Natural killer cell (primary cell): Measurements from ENCODE around the gene HES5. TPM values are rescaled to one million over a fixed set of nuclear protein-coding genes. Genes with fewer than 3 reads are reported as not detected.
"Not testable (repeated sequence)": the region's sequence is repeated elsewhere in the genome, so short reads cannot be mapped to it uniquely, and the experiment has no call there.

Experiments used
- ATAC-seq, 3 donors: fragments of 150-1000 bp in 2 of 3; fragments of 200-7000 bp in 1 of 3; cut with Tn5 transposase; 1 replicate in 1 of 3; 2 replicates in 2 of 3; pipeline ENCODE4 v1.10.0; 2021; ENCODE audit warnings: mild to moderate bottlenecking in 2 of 3, moderate library complexity in 2 of 3
- DNase-seq, 2 donors: peaks; one replicate each; pipeline versions ENCODE4 v3.0.0 to v3.0.0-alpha.2; 2013 to 2021; ENCODE audit warnings: mixed read lengths in 1 of 2
- H3K27ac ChIP-seq: one replicate; pipeline ENCODE4 v1.5.1; 2013; ENCODE audit warnings: mild to moderate bottlenecking, low read length
- H3K27me3 ChIP-seq: one replicate; pipeline ENCODE4 v1.6.1; 2013; ENCODE audit warnings: low read length; ENCODE audit not compliant: control insufficient read depth, insufficient read depth
- H3K36me3 ChIP-seq: one replicate; pipeline ENCODE4 v1.6.1; 2013; ENCODE audit warnings: low read length; ENCODE audit not compliant: control insufficient read depth, insufficient read depth
- H3K4me1 ChIP-seq: one replicate; pipeline ENCODE4 v1.6.1; 2013; ENCODE audit warnings: low read length; ENCODE audit not compliant: control insufficient read depth, insufficient read depth
- H3K4me3 ChIP-seq: one replicate; pipeline ENCODE4 v1.5.1; 2013; ENCODE audit warnings: low read length
- H3K9me3 ChIP-seq: one replicate; pipeline ENCODE4 v1.6.1; 2013; ENCODE audit warnings: low read length; ENCODE audit not compliant: control insufficient read depth, insufficient read depth
- H3K27ac Mint-ChIP-seq, 2 donors: one replicate each; pipeline ENCODE4 v1.8.0; 2022; ENCODE audit warnings: mild to moderate bottlenecking in 2 of 2, mixed read lengths in 2 of 2, moderate library complexity in 1 of 2
- H3K27me3 Mint-ChIP-seq, 2 donors: one replicate each; pipeline ENCODE4 v1.8.0; 2022; ENCODE audit warnings: low read depth in 2 of 2, mixed read lengths in 2 of 2
- H3K36me3 Mint-ChIP-seq: one replicate; pipeline ENCODE4 v1.8.0; 2022; ENCODE audit warnings: mixed read lengths
- H3K4me1 Mint-ChIP-seq, 2 donors: one replicate each; pipeline ENCODE4 v1.8.0; 2022; ENCODE audit warnings: mixed read lengths in 2 of 2
- H3K4me3 Mint-ChIP-seq: one replicate; pipeline ENCODE4 v1.8.0; 2022; ENCODE audit warnings: mild to moderate bottlenecking, moderate library complexity, mixed read lengths
- H3K9me3 Mint-ChIP-seq, 2 donors: one replicate each; pipeline ENCODE4 v1.8.0; 2022; ENCODE audit warnings: mixed read lengths in 2 of 2
- CTCF ChIP-seq: fragments of 200-600 bp; IDR thresholded peaks from one replicate; pipeline ENCODE4 v1.8.0; 2022; ENCODE audit warnings: antibody characterized with exemption
- WGBS: methylation state at CpG from one replicate; pipeline ENCODE4 v1.1.7; 2013; ENCODE audit warnings: missing lambda C conversion rate; ENCODE audit not compliant: insufficient coverage; 5-methylcytosine and 5-hydroxymethylcytosine counted together
- intact Hi-C: fragments of 100-400 bp; cut with micrococcal nuclease; formaldehyde crosslinking; loops from one replicate; pipeline ENCODE4 v1.14.2; 2022
- total RNA-seq, 4 donors: library from RNA; stranded (reverse); fragments of 120-200 nt in 1 of 4; gene quantifications; one replicate each; pipeline versions ENCODE4 v1.2.3 to v1.2.4, GENCODE V29; 2013 to 2022

HES5 gene
- total RNA-seq, 3 donors from 2014 or later (not counting 1 experiment from before 2014, with no cell fraction given) = not detected

- DNase-seq = no peak
- Histone ChIP-seq H3K27me3 (no peaks in the 10 kb centered on the region), H3K36me3 (no peaks in the 10 kb centered on the region), H3K9me3 (no peaks in the 10 kb centered on the region), H3K4me3 (no peak overlapping the region), H3K27ac (no peak overlapping the region), H3K4me1 (peaks cover 52% of the 10 kb centered on the region)
- Mint-ChIP-seq H3K4me3 (no peak overlapping the region), H3K27me3 (no peaks in the 10 kb centered on the region), H3K36me3 (no peaks in the 10 kb centered on the region), H3K4me1 (peaks cover 14 to 49% of the 10 kb centered on the region in 2 donors), H3K9me3 (no peaks in the 10 kb centered on the region), H3K27ac (peak overlapping the region in 1 of 2 donors; percentile 47)
- no peak for ATAC-seq
- no peak for TF ChIP-seq CTCF
- 94% methylated on average over 24 of the region's 26 CpGs for WGBS
- intact Hi-C loops = no loop called here
Observed at GRCh38 chr1:2552189-2552588, 22.1 kb upstream of the HES5 start.

GRCh38 chr1:2551544-2551943 is 21.5 kb upstream of the HES5 start:
- H3K27ac Mint-ChIP-seq = peak overlapping the region; percentile 22 to 50
- H3K36me3 ChIP-seq, H3K9me3 ChIP-seq, H3K27me3 Mint-ChIP-seq, H3K4me3 ChIP-seq, H3K4me3 Mint-ChIP-seq, DNase-seq, intact Hi-C loops, H3K9me3 Mint-ChIP-seq, H3K27ac ChIP-seq, ATAC-seq, H3K27me3 ChIP-seq, H3K36me3 Mint-ChIP-seq: not testable (repeated sequence)
- peaks cover 51% of the 10 kb centered on the region for H3K4me1 ChIP-seq
- H3K4me1 Mint-ChIP-seq = peaks cover 11 to 48% of the 10 kb centered on the region in 2 donors
- 96% methylated on average over 9 of the region's 9 CpGs for WGBS

- ATAC-seq, H3K36me3 Mint-ChIP-seq, H3K36me3 ChIP-seq, H3K27ac ChIP-seq, H3K27me3 Mint-ChIP-seq, H3K9me3 ChIP-seq, H3K4me3 ChIP-seq, H3K4me3 Mint-ChIP-seq, intact Hi-C loops, DNase-seq, H3K9me3 Mint-ChIP-seq, H3K27me3 ChIP-seq: not testable (repeated sequence)
- H3K27ac Mint-ChIP-seq = peak overlapping the region; percentile 94 to 97
- H3K4me1 Mint-ChIP-seq = peaks cover under 1 to 37% of the 10 kb centered on the region in 2 donors
- H3K4me1 ChIP-seq = peaks cover 50% of the 10 kb centered on the region
- WGBS = 76% methylated on average over 9 of the region's 12 CpGs
Observed at GRCh38 chr1:2550309-2550861, 20.3 kb upstream of the HES5 start.

GRCh38 chr1:2549367-2550029 is 19.4 kb upstream of the HES5 start:
- WGBS = 62% methylated on average over 18 of the region's 28 CpGs
- not testable (repeated sequence) for ATAC-seq, H3K36me3 Mint-ChIP-seq, H3K9me3 ChIP-seq, H3K9me3 Mint-ChIP-seq, DNase-seq, H3K27me3 Mint-ChIP-seq, H3K36me3 ChIP-seq, H3K27me3 ChIP-seq
- peak overlapping the region; percentile 97 for H3K27ac ChIP-seq
- peak overlapping the region; percentile 94 to 97 for H3K27ac Mint-ChIP-seq
- H3K4me3 Mint-ChIP-seq = peak overlapping the region; percentile 47
- H3K4me3 ChIP-seq = peak overlapping the region; percentile 6
- peaks cover 0 to 32% of the 10 kb centered on the region in 2 donors for H3K4me1 Mint-ChIP-seq
- intact Hi-C loops = loop anchor here (10.0 kb wide), 2 partner anchors 95 to 355 kb away; partner anchors contain the start of gene FAAP20
- H3K4me1 ChIP-seq = peaks cover 46% of the 10 kb centered on the region

- H3K4me3 ChIP-seq = peak overlapping the region; percentile 93
Observed at GRCh38 chr1:2548068-2548589, 18.1 kb upstream of the HES5 start.

More at GRCh38 chr1:2548068-2548589, 18.1 kb upstream of the HES5 start:
- 2% methylated on average over 17 of the region's 17 CpGs for WGBS
- intact Hi-C loops = loop anchor here (1.0 to 10.0 kb wide), 3 partner anchors 97 to 353 kb away; partner anchors contain the start of gene FAAP20
- H3K27ac Mint-ChIP-seq = peak overlapping the region; percentile 94 to 97
- H3K4me1 ChIP-seq = peaks cover 54% of the 10 kb centered on the region
- H3K4me3 Mint-ChIP-seq = peak overlapping the region; percentile 94
- TF ChIP-seq CTCF = peak; percentile 89
- no peaks in the 10 kb centered on the region for H3K27me3 Mint-ChIP-seq
- H3K9me3 ChIP-seq = no peaks in the 10 kb centered on the region
- H3K9me3 Mint-ChIP-seq = no peaks in the 10 kb centered on the region
- peak overlapping the region; percentile 97 for H3K27ac ChIP-seq
- H3K27me3 ChIP-seq = no peaks in the 10 kb centered on the region
- ATAC-seq = peak; percentile 16 to 45 (median 24)
- H3K4me1 Mint-ChIP-seq = peaks cover 0 to 31% of the 10 kb centered on the region in 2 donors
- no peaks in the 10 kb centered on the region for H3K36me3 ChIP-seq
- no peaks in the 10 kb centered on the region for H3K36me3 Mint-ChIP-seq
- peak; percentile 80 to 91 for DNase-seq
